ENCODE measurements around the gene MLYCD.

The MLYCD gene

DNA sequence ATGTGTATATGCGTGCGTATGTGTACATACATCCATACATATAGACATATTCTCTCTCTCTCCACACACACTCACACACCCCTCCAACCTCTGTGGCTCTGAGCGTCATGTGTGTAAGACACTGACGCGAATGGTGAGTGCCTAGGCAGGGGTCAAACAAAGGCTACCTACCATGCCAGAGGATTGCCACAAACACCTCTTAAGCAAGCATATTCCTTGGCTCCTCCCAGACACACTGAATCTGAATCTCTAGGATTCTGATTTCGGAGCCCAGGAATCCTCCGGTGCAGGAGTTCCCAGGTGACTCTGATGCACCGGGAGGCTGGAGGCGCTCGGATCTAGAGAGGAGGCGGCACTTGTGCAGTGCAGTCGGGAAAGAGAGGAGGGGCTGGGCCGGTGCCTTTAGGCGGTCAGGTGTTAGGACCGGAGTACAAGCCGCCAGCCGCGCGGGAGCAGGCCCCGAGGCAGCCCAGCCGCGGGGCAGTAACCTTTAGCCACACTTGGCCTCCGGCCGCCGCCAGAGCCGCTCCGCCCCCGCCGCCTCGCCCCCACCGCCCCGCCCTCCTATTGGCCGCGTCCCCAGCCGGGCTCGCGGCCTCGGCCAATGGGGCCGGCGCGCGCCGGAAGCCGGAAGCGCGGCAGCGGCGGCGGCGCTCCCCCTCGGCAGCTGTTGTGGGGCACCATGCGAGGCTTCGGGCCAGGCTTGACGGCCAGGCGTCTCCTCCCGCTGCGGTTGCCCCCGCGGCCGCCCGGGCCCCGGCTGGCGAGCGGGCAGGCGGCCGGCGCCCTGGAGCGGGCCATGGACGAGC, at the start of gene MLYCD:
Gene MLYCD, plus strand, starts transcription at position 653 of the 809 bp plus-strand sequence. Its CDS starts 30 bp downstream, at position 683.
- DNase-seq (ENCODE audit: low spot score), result peak; percentile 55

DNA sequence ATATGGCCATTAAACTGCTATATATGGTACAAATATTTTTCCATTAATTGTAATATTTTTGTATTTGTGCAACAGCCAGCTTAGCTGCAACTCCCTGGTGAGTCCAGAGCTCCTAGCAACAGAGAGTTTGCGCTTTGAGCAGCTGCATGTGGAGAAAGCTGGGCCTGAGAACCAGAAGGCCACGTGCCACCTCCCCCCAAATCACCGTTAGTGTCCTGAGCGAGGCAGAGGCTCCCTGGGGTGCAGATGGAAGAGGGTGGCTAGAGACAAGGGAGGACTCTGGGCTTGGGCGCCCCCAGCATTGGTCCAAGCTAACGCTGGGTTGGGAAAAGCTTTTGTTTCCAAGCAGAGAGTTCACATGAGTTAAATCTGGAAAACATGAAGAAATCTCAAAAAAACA, 49.5 kb upstream of the MLYCD start:
- DNase-seq (ENCODE audit: low spot score), result no peak

DNA sequence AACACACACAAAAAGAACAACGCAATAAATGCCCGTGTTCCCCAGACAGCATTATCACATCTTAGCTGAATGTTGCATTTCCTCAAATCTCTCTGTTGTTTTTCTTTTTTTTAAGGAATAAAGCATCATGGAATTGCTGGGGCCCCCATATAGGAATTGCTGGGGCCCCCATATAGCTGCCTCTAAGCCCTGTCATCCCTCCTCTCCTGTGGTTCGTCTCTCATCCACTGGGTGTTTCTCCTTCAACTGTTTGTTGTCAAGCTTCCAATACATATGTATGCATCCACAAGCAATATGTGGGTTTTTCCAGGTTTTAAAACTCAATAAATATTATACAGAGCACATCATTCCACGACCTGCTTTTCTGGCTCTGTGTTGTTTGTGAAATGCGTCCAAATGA, 48.0 kb upstream of the MLYCD start:
- DNase-seq (ENCODE audit: low spot score), result no peak

DNA sequence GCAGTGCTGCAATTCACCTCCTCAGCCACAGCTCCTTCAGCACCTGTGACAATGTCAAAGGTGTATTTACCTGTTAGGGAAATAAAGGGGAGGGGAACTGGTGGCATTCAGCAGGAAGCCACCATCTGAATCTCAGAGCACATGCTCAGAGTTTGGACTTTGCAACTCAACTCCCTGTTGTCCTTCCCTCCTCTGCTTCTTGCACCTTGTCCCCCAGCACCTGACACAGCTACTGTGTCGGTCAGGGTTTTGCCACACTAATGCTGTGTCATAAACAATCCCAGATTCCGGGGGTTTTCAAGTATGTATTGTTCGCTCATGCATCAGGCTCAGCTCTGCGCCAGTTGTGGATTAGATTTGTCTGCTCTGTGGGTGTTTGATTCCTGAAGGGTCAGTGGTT, 47.4 kb upstream of the MLYCD start:
- no peak for DNase-seq (ENCODE audit: low spot score)

DNA sequence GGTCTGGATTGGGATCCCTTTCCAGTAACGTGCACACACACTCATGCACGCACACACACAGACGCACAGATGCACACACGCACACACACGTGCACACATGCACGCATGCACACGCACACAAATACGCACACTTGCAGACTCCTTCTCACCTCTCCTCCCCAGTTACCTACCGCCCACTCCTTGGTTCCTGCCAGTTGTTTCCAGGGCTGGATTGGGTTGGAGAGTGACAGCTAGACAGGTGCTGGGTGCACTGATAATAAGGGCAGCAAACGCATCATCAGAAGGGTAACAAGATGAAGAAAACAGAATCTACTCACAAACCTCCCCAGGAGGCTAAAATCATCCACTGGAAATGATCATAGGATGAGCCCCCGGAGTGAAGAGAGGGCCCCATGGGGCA, 46.1 kb upstream of the MLYCD start:
- DNase-seq (ENCODE audit: low spot score), result no peak

DNA sequence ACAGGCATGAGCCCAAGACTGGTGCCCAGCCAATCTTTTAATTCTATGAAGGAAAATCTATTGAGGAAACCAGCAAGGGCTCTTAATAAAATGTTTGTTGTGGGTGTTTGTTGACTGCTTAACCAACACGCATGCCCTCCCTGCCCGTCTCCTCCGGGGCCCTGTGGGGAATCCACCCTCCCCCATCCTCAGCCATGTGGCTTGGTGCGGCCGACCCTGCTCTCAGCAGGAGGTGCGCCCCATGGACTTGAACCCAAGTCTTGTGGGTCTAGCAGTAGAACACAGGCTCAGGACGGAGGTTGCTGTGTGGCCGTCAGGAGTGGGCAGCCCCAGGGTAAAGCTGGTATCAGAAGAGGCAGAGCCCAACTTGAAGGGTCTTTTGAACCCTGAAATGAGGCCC, 45.1 kb upstream of the MLYCD start:
- DNase-seq (ENCODE audit: low spot score), result no peak

DNA sequence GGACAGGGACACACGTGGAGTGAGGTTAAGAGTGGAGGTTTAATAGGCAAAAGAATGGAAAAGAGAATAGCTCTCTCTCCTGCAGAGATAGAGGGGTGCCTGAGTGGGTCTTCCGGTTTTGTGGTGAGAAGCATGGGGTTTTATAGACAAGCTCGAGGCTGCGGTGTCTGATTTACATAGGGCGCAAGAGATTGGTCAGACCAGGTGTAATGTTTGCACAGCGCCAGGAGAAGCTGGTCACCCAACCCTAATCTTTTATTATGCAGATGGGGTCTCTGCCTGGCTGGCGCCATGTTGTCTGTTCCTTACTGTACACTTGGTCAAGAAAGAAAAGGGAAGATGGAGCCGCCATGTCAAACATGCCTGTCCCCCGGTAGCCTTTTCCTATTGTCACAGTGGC, 44.5 kb upstream of the MLYCD start:
- no peak for DNase-seq (ENCODE audit: low spot score)

DNA sequence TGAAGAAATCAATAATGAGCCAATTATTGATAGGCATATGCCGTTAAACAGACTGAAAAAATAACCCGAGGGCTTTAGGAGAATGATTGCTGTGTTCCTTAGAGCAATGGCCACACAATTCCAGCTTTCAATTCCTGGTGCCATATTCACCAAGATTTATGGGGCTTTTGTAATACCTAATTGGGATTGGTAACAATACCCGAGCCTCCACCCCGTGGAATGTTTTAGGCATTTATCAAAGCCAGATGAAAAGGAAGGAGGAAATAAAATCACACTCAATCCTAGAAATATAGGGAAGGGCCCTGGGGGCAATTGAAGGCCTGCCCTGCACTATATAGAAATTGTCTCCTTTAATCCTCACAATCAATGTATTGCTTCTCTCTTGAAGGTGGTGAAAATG, 42.1 kb upstream of the MLYCD start:
- DNase-seq (ENCODE audit: low spot score), result no peak

DNA sequence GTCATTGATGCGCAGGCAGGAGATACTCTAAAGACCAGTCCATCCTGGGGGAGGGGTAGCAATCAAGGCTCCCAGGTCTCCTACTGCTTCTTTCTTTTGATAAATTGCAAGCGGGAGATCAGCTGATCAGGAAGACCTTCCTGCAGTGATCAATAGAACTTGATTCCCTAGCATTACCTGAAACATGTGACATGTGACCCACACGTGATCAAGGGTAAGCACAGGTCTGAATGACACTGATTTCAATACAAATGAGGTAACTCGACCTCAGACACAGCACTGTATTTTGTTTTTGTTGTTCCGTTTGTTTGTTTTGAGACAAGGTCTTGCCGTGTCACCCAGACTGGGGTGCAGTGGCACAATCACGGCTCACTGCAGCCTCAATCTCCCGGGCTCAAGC, 39.6 kb upstream of the MLYCD start:
- DNase-seq (ENCODE audit: low spot score), result no peak

DNA sequence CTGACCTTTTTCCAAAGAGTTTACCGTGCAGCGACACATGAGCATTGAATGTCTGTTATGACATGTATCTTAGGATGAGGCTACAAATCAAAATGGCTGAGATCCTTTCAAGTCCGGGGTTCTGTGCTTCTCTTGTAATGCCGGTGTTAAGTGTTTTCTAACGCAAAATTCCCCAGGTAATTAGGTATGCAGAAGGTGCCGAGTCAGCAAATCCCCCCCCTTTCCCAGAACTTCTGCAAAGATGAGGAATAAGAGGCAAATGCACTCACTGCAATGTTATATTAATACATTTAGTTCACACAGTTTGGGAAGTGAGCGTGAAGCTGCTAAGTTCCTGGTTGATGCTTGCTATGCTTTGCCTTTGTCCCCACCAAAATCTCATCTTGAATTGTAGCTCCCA, 36.3 kb upstream of the MLYCD start:
- no peak for DNase-seq (ENCODE audit: low spot score)

DNA sequence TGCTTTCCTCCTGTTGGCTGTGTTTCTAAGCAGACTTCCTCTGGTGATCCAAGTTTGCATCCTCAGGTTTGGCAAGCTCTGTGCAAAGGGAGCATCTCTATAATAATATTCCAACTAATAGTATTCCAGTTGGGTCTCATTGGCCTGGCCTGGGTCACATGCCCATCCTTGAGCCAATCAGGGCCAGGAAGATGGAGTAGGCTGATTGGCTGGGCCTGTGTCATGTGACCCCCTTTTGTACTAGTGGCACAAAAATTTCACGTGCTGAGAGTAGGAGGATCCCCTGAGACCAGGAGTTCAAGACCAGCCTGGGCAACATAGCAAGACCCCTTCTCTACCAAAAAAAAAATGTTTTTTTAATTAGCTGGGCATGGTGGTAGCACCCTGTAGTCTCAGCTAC, 35.2 kb upstream of the MLYCD start:
- DNase-seq (ENCODE audit: low spot score), result no peak

DNA sequence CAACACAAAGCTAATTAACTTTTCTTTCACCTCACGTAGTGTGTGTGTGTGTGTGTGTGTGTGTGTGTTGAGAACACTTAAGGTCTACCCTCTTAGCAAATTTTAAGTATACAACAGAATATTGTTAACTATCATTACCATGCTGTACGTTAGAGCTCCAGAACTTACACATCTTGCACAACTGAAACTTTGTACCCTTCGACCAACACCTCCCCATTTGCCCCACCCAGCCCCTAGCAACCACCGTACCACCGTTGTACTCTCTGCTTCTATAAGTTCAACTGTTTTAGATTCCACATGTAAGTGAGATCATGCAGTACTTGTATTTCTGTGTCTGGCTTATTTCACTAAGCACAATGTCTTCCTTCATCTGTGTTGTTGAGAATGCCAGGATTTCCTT, 28.1 kb upstream of the MLYCD start:
- DNase-seq (ENCODE audit: low spot score), result no peak

DNA sequence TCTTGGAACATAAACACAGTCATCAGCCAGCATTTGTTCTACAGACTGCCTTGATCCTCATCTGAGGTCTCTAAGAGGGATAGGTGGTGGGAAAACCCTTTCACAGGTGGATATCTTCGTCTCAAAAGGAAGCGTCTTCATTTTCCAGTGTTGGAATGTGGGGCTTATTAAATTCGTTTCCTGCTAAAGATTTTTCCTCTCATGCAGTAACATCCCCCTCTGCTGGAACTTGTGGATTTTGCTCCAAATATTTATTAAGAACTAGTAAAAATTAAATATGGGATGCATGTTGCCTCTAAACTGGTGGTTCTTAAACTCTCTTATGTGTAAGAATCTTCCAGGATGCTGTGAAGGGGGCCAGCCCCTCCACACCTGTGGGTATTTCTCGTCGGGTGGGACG, 20.1 kb upstream of the MLYCD start:
- DNase-seq (ENCODE audit: low spot score), result no peak

DNA sequence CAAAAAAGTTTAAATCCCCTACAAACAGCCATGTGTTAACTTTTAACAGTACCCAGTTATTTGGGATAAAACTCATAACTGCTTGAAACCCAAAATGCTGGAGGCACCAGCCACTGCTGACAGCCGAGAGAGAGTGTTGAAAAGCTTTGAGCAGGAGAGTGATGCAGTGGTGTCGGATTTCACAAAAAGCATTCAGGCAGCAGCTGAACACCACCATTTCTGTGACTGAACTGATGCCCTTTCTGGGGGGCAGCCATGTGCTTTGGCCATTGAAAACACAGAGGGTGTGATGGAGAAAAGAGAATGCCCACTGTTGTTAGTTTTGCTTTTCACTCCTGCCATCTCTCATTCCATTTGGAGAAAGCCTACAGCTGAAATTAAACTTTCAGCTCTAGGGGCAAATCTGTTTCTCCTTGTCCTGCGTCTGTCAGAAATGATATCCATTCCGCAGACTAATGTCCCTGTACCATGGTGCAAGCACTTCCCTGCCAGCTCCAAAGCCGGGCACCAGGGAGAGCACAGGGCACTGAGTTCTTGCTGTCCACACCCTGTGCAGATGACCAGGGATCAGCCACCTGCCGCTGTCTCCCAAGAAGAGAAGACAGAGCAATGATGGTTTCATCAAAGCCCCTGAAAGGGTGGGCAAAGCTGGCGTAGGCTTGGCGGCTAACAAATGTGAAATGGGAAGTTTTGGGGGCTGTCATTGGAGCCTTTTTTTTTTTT, 16.6 kb upstream of the MLYCD start:
- DNase-seq (ENCODE audit: low spot score), result no peak

DNA sequence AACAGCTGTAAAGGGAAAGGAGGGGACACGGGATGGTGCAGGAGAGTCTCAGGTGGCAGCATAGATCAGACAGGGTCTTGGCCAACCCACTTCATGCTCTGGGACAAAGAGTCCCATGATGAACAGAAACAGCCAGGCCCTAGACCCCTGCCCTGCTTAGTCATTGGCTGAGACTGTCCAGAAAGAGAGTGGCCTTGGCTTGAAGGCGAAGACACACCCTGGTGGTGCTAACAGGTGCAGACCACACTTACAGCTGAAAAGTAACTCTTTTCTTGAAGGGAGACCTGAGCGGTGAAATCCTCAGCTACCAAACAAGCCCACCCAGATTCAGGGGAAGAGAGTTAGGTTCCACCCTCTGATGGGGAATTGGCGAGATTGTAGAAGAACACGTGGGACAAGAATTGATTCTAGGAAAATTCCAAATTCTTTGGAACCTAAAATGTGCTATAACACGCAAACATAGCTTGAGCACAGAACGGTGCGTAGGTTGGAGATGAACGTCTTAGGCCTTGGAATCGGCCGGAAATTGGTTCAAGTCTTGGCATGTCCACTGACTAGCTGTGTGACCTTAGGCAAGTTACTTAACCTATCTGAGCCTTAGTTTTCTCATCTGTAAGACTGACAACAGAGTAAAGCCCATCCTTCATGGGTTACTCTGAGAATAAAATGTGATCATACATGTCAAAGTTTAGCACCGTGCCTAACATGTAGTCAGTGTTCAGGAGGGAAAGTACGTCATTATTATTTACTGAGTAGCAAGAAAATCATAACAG, 12.5 kb upstream of the MLYCD start:
- no peak for DNase-seq (ENCODE audit: low spot score)

DNA sequence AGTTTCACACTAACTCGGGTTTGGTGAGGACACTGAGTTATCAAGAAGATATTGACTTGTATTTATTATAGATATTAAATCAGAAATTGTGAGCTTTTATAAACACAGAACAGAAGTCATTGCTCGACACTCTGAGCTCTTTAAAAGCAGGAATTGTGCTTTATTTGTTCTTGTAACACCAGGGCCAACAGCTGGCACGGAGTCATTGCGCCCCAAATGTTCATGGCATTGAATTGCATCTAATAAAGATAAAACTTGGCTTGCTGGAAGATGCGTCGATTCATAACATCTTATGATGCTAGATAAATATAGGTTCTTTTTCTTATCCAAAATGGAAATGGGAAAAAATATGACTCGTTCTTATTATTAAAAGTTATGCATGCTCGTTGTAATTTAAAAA, 11.8 kb upstream of the MLYCD start:
- DNase-seq (ENCODE audit: low spot score), result no peak

DNA sequence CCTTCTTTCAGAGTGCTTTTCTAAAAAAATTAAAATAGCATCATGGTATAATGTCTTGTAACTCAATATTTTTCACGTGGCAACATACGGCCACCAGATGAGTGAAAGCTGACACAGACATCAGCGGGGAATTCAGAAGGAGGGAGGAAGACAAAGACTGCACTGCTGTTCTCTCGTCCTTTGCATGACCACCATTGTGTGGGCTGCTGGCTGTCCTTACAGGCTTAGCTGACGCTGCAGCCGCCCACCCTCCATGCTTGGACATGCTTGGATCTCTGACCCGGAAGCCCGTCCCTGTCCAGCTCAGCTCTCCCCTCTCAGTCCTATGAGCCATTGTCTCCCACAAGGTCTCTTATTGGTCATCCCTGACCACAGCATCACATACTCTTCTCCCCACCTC, 11.4 kb upstream of the MLYCD start:
- DNase-seq (ENCODE audit: low spot score), result no peak

DNA sequence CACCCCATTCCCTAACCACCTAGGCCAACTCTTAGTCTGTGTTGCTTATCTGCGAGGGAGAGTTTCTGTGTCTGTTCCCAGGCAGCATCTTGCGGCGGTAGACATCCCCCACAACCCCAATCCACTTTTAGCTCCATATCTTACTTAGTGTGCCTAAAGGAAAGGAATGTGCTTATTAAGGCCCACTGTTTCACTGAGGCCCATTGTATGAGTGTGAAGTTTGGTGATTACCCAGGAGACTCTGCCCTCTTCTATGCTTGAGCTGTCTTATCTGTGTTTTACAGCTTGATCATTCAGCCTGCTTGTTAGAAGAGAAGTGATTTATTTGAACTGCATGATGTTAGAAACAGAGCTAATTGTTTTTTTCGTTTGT, 10.3 kb upstream of the MLYCD start:
- no peak for DNase-seq (ENCODE audit: low spot score)

DNA sequence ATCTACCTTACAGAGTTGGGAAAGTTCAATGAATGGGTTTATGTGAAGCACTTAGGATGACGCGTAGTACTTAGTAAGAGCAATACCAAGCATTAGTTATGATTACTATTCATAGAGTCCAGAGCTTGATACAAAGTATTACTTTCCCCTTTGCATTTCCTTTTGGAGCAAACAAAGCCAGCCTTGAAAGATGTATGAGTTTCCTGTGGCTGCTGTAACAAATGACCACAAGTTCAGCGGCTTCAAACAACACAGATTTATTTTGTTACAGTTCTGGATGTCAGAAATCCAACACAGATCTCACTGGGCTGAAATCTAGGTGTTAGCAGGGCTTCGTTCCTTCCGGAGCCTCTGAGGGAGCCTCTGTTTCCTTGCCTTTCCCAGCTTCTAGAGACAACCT, 8.6 kb upstream of the MLYCD start:
- no peak for DNase-seq (ENCODE audit: low spot score)

DNA sequence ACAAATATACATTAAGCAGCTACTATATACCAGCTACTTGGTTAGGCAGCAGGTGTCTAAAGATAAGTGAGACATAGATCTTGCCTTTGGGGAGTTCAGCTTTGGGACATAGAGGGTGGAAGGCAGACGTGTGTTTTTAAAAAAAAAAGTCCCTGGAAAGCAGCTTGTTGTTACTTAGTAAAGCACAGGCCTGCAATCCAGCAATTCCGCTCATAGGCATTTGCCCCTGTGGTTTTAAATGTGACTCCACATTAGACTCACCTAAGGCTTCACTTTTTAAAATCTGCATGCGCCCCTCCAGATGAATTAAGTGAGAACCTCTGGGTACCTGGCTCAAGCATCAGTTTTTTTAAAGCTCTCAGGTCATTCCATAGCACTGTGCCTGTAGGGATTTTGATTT, 7.2 kb upstream of the MLYCD start:
- DNase-seq (ENCODE audit: low spot score), result no peak

DNA sequence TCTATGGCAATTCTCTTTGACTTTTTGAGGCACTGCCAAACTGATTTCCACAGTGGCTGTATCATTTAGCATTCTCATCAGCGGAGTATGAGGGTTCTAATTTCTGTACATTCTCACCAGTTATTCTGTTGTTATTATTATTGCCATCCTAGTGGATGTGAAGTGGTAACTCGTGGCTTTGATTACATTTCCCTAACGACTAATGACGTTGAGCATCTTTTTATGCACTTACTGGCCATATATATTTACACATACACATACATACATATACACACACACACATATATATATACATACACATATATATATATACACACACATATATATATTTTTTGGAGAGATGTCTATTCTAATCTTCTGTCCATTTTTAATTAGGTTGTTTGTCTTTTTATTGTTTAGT, 3.7 kb upstream of the MLYCD start:
- DNase-seq (ENCODE audit: low spot score), result no peak

DNA sequence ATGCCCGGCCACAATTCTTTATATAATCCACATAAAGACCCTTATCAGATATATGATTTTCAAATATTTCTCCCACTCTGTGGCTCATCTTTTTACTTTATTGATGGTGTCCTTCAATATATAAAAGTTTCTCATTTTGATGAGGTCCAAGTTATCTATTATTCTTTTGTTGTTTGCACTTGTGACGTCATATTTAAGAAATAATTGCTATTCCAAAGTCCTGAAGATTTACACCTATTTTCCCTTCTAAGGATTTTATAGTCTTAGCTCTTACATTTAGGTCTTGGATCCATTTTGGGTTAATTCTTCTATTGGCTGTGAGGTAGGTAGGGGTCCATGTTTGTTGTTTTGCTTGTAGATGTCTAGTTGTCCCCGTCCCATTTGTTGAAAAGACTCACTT, 3.0 kb upstream of the MLYCD start:
- DNase-seq (ENCODE audit: low spot score), result no peak

DNA sequence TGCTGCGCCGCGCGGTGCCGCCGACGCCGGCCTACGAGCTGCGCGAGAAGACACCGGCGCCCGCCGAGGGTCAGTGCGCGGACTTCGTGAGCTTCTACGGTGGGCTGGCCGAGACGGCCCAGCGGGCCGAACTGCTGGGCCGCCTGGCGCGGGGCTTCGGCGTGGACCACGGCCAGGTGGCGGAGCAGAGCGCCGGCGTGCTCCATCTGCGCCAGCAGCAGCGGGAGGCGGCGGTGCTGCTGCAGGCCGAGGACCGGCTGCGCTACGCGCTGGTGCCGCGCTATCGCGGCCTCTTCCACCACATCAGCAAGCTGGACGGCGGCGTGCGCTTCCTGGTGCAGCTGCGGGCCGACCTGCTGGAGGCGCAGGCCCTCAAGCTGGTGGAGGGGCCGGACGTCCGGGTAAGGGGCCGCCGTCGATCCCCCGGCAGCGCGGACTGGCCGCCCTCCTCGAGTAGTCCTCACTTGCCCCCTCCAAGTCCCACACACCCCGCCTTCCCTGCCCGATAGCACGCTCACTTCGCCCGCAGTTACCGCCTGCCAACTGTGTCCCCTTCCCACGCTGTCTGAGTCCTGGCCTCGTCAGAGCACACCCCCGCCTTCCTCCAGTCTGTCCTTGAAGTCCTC, 470 bp downstream of the MLYCD start:
- DNase-seq (ENCODE audit: low spot score), result peak; percentile 7

Measured in CD4-positive, alpha-beta T cell treated with Interleukin-15 for 4 hours (primary cell).